ENCODE data around the gene MCM9.

Gene MCM9

GRCh38 chr6:118862443-118862842 lies 72.5 kb downstream of the MCM9 start:
- no peak for DNase-seq

DNA sequence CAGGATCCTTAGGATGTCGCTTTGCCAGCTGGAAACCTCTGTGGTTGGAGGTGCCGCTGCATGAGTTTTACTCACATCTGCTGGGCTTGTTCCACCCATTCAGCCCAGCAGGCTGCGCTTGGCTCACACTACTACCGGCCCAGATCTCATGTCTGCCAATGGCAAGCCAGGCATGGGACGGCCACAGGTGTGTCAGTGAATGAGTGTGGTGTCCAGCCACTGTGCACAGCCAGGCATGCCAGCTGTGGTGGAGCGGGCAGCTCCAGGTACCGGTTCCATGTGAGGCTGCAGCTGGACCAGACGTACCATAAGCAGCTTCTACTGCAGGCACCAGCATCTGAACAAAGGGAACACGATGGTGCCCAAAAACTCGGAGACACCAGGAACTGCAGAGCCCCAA lies 74.1 kb downstream of the MCM9 start:
- no peak for DNase-seq

GRCh38 chr6:118860363-118860762 lies 74.6 kb downstream of the MCM9 start:
- DNase-seq: no peak

DNA sequence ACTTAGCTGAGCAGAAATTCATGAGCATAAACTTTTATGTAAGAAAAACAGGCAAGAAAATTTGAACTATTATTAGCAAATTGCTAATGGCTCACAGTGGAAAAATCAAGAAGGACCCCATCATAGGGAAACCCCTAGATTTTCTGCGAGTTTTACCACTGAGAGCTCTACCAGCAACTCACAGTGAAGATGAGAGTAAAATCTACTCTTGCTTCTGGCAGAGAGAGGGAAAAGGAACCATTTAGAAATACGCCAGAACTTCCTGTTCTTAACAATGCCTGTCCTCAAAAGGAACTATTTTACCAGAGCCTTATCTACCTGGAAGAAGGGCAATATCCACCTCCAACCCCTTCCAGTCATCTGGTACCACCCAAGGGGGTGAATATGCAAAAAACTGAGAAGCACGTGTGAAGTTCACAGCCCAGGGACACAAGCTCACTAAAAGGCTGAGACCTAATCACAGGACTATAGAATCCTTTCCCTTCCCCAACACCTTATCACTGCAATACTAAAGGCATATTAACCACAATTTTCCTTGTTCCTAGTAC lies 75.4 kb downstream of the MCM9 start:
- DNase-seq: no peak

GRCh38 chr6:118856301-118856700 lies 78.7 kb downstream of the MCM9 start:
- no peak for DNase-seq

- no peak for DNase-seq
Measured at GRCh38 chr6:118853408-118853807, 81.6 kb downstream of the MCM9 start.

GRCh38 chr6:118844915-118845314 lies 90.0 kb downstream of the MCM9 start:
- peak in 1 of 5 experiments; percentile 88 for DNase-seq

- peak in 1 of 5 experiments; percentile 93 for DNase-seq
Measured at GRCh38 chr6:118843685-118844390, 91.1 kb downstream of the MCM9 start.

GRCh38 chr6:118830691-118831090 lies 104.3 kb downstream of the MCM9 start:
- DNase-seq: no peak

GRCh38 chr6:118829817-118830478 lies 105.0 kb downstream of the MCM9 start:
- DNase-seq: no peak

DNA sequence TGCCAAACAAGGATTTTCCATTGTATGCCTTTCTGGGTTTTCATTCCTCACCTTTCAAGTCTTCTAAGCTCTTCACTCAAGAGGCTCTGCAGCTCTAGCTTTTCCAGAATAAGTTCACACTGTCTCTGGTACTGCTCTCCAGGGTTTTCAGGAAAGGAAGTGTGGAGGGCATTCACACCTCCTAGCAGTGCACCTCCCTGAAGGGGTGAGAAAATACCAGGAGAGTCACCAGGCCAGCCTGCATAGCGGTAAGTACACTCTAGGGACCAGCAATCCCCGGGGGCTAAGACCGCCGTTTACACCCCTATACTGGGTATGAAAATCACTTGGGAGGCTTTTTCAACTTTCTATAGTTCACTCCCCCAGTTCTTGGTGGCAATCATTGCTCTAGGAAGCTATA lies 108.9 kb downstream of the MCM9 start:
- no peak for DNase-seq

GRCh38 chr6:118825661-118826060 lies 109.3 kb downstream of the MCM9 start:
- DNase-seq: no peak

DNA sequence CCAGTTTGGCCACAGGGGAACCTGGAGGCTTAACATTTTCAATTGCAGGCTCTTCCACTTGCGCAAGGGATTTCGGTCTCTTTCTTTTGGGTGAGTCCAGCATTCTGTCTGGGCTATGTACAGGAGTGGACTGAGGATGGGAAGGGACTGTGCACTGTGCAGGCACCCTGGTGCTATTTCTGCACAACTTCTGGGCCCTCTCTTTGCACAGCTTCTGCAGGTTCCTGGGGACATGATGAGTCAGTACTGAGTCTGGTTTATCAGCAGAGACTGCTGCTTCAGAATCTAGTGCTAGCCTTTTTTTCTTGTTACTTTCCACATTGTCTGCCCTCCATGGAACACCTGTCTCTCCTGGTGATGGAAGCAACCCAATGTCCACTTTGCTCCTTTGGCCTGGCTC lies 119.5 kb downstream of the MCM9 start:
- DNase-seq: peak in 1 of 5 experiments; percentile 33

DNA sequence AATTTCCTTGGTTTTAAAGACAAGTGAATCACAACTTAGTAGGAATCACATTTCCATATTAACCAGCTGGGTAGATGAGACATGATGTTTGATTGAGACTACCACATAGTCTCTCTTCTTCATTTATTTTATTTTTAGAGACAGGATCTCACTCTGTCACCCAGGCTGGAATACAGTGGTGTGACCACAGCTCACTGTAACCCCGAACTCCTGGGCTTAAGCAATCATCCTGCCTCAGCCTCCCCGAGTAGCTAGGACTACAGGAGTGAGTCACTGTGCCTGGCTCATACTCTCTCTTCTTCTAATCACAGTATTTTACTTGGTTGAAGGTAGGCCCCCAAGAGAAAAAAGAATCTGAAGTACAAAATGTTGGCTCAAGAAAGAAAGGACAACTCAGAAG lies 121.2 kb downstream of the MCM9 start:
- DNase-seq: peak in 1 of 5 experiments; percentile 57

GRCh38 chr6:118812970-118813369 lies 122.0 kb downstream of the MCM9 start:
- peak in 1 of 5 experiments; percentile 58 for DNase-seq

DNA sequence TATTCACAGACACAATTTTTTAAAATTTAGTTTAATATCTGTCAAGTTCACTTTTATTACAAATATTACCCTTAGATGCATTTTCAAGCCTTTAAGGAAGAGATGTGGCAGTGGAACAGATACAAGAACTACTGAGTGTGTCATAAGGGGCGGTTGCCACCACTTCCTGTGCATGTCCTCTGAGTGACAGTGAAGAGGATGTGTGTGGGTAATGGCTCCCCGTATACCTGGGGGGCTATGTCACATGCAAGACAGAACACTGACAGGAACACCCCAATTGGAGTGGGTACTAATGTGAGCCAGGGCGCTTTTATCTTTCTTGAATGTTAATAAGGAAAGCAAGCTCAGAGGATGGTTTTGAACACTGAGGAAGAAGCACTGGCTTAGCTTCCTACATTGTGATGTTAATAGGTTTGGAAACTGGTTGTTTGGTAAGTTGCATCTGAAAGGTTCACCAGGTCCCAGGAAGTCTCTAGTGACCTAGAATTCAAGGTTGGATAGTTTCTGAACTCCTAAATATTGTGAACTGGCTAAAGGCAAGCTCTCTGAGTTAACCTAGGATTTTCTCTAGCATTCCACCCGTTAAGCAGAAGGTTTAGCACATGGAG lies 124.4 kb downstream of the MCM9 start:
- peak in 4 of 5 experiments; percentile 26 to 95 (median 68) for DNase-seq

GRCh38 chr6:118808793-118809638 lies 125.9 kb downstream of the MCM9 start:
- DNase-seq: peak in 2 of 5 experiments; percentile 39 to 76

GRCh38 chr6:118804091-118804490 lies 130.9 kb downstream of the MCM9 start:
- DNase-seq: no peak

- DNase-seq: no peak
Measured at GRCh38 chr6:118801257-118801656, 133.7 kb downstream of the MCM9 start.

DNA sequence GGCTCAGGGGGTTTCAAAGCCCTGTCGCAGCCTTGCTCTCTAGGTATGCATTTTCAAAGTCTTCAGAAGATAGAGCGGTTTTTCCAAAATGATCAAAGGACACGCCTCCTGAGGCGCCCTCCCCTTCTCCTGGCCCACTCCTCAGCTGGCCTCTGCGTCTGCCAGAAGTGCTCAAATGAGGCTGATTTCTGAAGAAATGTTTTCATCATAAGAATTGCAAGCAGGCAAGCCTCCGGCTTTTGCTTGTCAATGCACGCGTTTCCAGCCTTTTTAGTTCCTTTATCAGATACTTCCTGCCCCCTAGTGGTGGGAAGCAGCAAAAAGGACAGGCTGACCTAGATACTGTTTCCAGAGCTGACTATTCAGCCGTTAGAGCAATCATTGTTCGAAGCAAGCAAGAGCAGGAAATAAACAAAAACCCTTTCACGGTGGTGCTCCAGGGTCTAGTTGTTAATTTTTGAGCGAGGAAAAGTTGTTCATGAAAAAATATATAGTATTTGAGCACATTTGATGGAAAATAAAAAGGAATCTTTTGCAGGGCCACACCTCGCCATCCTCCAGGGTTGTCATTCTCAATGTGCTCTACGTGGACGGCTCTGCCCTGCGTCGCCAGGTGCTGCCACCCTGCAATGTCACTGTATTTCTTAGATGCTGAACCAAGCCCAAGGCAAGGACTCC lies 134.4 kb downstream of the MCM9 start:
- DNase-seq: peak; percentile 21 to 93 (median 68)

DNA sequence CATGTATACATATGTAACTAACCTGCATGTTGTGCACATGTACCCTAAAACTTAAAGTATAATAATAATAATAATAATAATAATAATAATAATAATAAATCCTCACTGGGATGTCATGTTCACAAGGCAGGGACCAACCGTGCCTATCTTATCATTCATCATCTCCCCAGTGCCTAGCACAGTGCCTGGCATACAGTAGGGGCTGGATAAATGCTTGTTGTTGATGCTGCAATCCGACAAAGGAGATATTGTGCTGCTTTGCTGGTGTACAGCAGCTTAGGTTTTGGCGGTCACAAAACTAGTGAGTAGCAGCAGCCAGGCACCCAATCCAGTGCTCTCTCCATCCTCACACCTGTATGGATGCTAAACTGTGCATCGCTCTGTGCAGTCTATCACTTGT lies 135.1 kb downstream of the MCM9 start:
- DNase-seq: no peak

GRCh38 chr6:118796548-118796947 lies 138.4 kb downstream of the MCM9 start:
- peak; percentile 21 to 95 (median 69) for DNase-seq
